SK-N-SH treated with all-trans-retinoic acid at 6 μM for 48 hours (cell line): ENCODE measurements around the gene ABHD6.
A peak's percentile ranks its signal among the peaks of the same experiment; 100 is the strongest.

ENCODE experiments used
- ATAC-seq: fragments of 200-7000 bp; cut with Tn5 transposase; 3 replicates; pipeline ENCODE4 v1.9.1; 2020; ENCODE audit warnings: mild to moderate bottlenecking, moderate library complexity
- BACH2 ChIP-seq: fragments of 250-450 bp; sonication (Bioruptor Pico); IDR thresholded peaks from 2 replicates; pipeline ENCODE4 v1.9.0; 2021; ENCODE audit warnings: mild to moderate bottlenecking, borderline replicate concordance
- CREB5 ChIP-seq: fragments of 250-450 bp; sonication (Bioruptor Pico); IDR thresholded peaks from 2 replicates; pipeline ENCODE4 v1.5.1; 2020; ENCODE audit warnings: low read depth, mild to moderate bottlenecking, moderate library complexity
- CSDC2 ChIP-seq: fragments of 250-450 bp; sonication (Bioruptor Pico); IDR thresholded peaks from 2 replicates; pipeline ENCODE4 v1.5.0; 2020; ENCODE audit warnings: mild to moderate bottlenecking, moderate library complexity
- CSRNP3 ChIP-seq: fragments of 250-450 bp; sonication (Bioruptor Pico); IDR thresholded peaks from 2 replicates; pipeline ENCODE4 v1.5.1; 2021; ENCODE audit warnings: mild to moderate bottlenecking, moderate library complexity
- ESRRG ChIP-seq: fragments of 250-450 bp; sonication (Bioruptor Pico); IDR thresholded peaks from 2 replicates; pipeline ENCODE4 v1.6.1; 2021; ENCODE audit warnings: mild to moderate bottlenecking
- GLIS3 ChIP-seq: fragments of 250-450 bp; sonication (Bioruptor Pico); IDR thresholded peaks from 2 replicates; pipeline ENCODE4 v1.5.0; 2020; ENCODE audit warnings: mild to moderate bottlenecking, moderate library complexity
- ISL1 ChIP-seq: fragments of 250-450 bp; sonication (Bioruptor Pico); IDR thresholded peaks from 2 replicates; pipeline ENCODE4 v2.1.2; 2022; ENCODE audit warnings: mild to moderate bottlenecking, moderate library complexity
- OSR1 ChIP-seq: fragments of 250-450 bp; sonication (Bioruptor Pico); IDR thresholded peaks from 2 replicates; pipeline ENCODE4 v1.8.0; 2022; ENCODE audit warnings: moderate library complexity, mild to moderate bottlenecking, inconsistent platforms
- PATZ1 ChIP-seq: fragments of 250-450 bp; sonication (Bioruptor Pico); IDR thresholded peaks from 2 replicates; pipeline ENCODE4 v1.8.0; 2020; ENCODE audit warnings: mild to moderate bottlenecking, moderate library complexity, borderline replicate concordance
- POU6F1 ChIP-seq: fragments of 250-450 bp; sonication (Bioruptor Pico); IDR thresholded peaks from 2 replicates; pipeline ENCODE4 v1.8.0; 2021; ENCODE audit warnings: low read depth, mild to moderate bottlenecking, moderate library complexity, borderline replicate concordance
- PPARA ChIP-seq: fragments of 250-450 bp; sonication (Bioruptor Pico); IDR thresholded peaks from 2 replicates; pipeline ENCODE4 v1.5.0; 2020; ENCODE audit warnings: mild to moderate bottlenecking, borderline replicate concordance
- SNAI2 ChIP-seq: fragments of 250-450 bp; sonication (Bioruptor Pico); IDR thresholded peaks from 2 replicates; pipeline ENCODE4 v1.5.0; 2020; ENCODE audit warnings: mild to moderate bottlenecking, moderate library complexity
- TCF4 ChIP-seq: fragments of 250-450 bp; sonication (Bioruptor Pico); IDR thresholded peaks from 2 replicates; pipeline ENCODE4 v1.8.0; 2021; ENCODE audit warnings: mild to moderate bottlenecking, moderate library complexity, borderline replicate concordance
- TOX ChIP-seq: fragments of 250-450 bp; sonication (Bioruptor Pico); IDR thresholded peaks from 2 replicates; pipeline ENCODE4 v1.8.0; 2021; ENCODE audit warnings: mild to moderate bottlenecking, moderate library complexity, borderline replicate concordance
- TSHZ2 ChIP-seq: fragments of 250-450 bp; sonication (Bioruptor Pico); IDR thresholded peaks from 2 replicates; pipeline ENCODE4 v1.5.0; 2020; ENCODE audit warnings: mild to moderate bottlenecking, moderate library complexity
- ZC3H10 ChIP-seq: fragments of 250-450 bp; sonication (Bioruptor Pico); IDR thresholded peaks from 2 replicates; pipeline ENCODE4 v1.5.1; 2021; ENCODE audit warnings: mild to moderate bottlenecking, moderate library complexity
- ZFP3 ChIP-seq: fragments of 250-450 bp; sonication (Bioruptor Pico); IDR thresholded peaks from 2 replicates; pipeline ENCODE4 v1.5.0; 2020; ENCODE audit warnings: mild to moderate bottlenecking, moderate library complexity
- ZNF565 ChIP-seq: fragments of 450-650 bp; formaldehyde crosslinking; conservative IDR thresholded peaks from 2 replicates; pipeline ENCODE4 v1.5.0; 2020; ENCODE audit warnings: low read depth, mild to moderate bottlenecking, moderate library complexity
- ZNF8 ChIP-seq: fragments of 450-650 bp; formaldehyde crosslinking; IDR thresholded peaks from 2 replicates; pipeline ENCODE4 v1.5.0; 2020; ENCODE audit warnings: mild to moderate bottlenecking, moderate library complexity

Gene ABHD6

GRCh38 chr3:58258392-58259055 lies 20.9 kb downstream of the ABHD6 start:
- TF ChIP-seq OSR1 (CRISPR knock-in tag): no peak
- TF ChIP-seq TOX: no peak
- TF ChIP-seq, all 23 proteins: peak for 0
- no peak for ATAC-seq

- TF ChIP-seq ZC3H10 (CRISPR knock-in tag) (no peak), PATZ1 (CRISPR knock-in tag) (no peak), POU6F1 (CRISPR knock-in tag) (no peak), ZNF8 (CRISPR knock-in tag) (no peak), CSRNP3 (CRISPR knock-in tag) (no peak), CSDC2 (no peak), TCF4 (CRISPR knock-in tag) (no peak)
- ATAC-seq: peak; percentile 79
Measured at GRCh38 chr3:58260261-58260731, 22.7 kb downstream of the ABHD6 start.

- TF ChIP-seq GLIS3 (CRISPR knock-in tag) (no peak), CSDC2 (no peak), TSHZ2 (CRISPR knock-in tag) (no peak), ZNF565 (CRISPR knock-in tag) (no peak), ZFP3 (no peak), PATZ1 (CRISPR knock-in tag) (no peak), TOX (no peak), SNAI2 (no peak), BACH2 (CRISPR knock-in tag) (no peak), POU6F1 (CRISPR knock-in tag) (no peak), ISL1 (CRISPR knock-in tag) (no peak), ZC3H10 (CRISPR knock-in tag) (no peak), CSRNP3 (CRISPR knock-in tag) (no peak), CREB5 (CRISPR knock-in tag) (no peak), OSR1 (CRISPR knock-in tag) (no peak), ESRRG (CRISPR knock-in tag) (no peak), PPARA (CRISPR knock-in tag) (no peak)
- ATAC-seq: peak; percentile 58
Measured at GRCh38 chr3:58260733-58261132, 23.1 kb downstream of the ABHD6 start.
